Glomerular endothelial cell (primary cell): ENCODE results near the gene C1QL2. TPM values are rescaled to one million over a fixed set of nuclear protein-coding genes. Genes with fewer than 3 reads are reported as not detected.

ENCODE experiments used
- DNase-seq: peaks from one replicate; pipeline ENCODE4 v3.0.0-alpha.2; 2011; ENCODE audit warnings: low read depth, low spot score; ENCODE audit errors: extremely low read depth
- total RNA-seq: library from RNA; depleted of rRNA; stranded (reverse); fragments of >200 nt; gene quantifications from 2 replicates; pipeline ENCODE4 v1.2.3, GENCODE V29; 2015

C1QL2 gene
- total RNA-seq, 1 donor from 2014 or later, result not detected

DNA sequence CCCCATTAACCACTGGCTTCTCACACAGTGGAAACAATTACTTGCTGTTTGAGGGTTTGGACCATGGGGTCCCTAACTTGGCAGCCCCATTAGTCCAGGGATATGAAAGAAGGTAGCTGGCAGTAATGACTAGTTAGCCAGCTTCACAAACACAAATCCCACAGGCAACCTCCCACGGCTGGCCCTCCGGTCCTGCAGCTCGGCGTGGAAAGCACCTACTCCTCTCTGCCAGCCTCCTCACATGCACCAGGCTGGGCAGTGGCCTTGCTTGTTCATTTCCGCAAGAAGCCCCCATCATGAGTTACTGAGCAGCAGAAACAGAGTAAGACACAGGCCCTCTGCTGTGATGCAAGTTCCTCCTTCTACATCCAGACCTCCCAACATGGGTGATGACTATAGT, 13.7 kb downstream of the C1QL2 start:
- no peak for DNase-seq

DNA sequence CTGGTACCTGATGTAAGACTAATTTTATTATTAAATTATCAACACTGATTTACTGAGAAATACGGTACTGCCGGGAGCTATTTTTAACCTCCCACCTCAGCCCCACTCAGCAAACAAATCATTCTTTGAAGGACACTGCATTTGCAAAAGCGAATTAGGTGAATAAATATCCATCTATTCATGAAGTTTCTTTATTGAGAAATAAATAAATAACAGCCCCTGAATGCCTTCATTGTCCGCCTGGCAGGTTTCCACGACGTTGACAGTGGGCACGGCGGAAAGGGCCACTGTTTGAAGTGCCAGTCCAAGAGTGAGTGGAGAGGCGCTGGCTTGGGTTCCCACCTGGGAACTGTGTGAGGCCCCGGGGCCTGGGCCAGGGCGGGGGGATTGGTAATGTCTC, 15.7 kb downstream of the C1QL2 start:
- no peak for DNase-seq

GRCh38 chr2:119137502-119137901, 21.0 kb downstream of the C1QL2 start:
- no peak for DNase-seq

GRCh38 chr2:119136872-119137271, 21.7 kb downstream of the C1QL2 start:
- DNase-seq, result no peak

- no peak for DNase-seq
These were observed 22.5 kb downstream of the C1QL2 start for GRCh38 chr2:119136093-119136492.

DNA sequence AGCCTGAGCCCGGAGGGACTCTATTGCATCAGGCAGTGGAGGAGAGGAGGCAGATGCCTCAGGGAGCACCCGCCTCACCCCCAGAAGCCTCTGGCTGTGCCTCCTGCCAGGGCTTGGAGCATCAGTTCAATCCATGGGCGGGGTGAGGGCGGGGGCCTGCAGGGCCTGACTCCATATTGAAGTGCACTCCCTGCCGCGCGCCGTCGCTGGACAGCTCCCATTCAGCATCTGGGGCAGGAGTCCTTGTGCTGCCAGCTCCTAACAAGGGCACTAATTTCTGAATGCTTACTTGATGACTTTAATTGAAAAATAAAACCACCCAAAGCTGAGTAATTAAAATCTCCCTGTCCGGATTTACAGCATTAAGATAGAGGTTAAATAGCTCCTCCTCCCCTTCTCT, 23.8 kb downstream of the C1QL2 start:
- DNase-seq, result no peak

- no peak for DNase-seq
These were observed 31.9 kb downstream of the C1QL2 start for GRCh38 chr2:119126650-119127049.

GRCh38 chr2:119123389-119123788, 35.2 kb downstream of the C1QL2 start:
- no peak for DNase-seq

- no peak for DNase-seq
These were observed 35.9 kb downstream of the C1QL2 start for GRCh38 chr2:119122663-119123062.

DNA sequence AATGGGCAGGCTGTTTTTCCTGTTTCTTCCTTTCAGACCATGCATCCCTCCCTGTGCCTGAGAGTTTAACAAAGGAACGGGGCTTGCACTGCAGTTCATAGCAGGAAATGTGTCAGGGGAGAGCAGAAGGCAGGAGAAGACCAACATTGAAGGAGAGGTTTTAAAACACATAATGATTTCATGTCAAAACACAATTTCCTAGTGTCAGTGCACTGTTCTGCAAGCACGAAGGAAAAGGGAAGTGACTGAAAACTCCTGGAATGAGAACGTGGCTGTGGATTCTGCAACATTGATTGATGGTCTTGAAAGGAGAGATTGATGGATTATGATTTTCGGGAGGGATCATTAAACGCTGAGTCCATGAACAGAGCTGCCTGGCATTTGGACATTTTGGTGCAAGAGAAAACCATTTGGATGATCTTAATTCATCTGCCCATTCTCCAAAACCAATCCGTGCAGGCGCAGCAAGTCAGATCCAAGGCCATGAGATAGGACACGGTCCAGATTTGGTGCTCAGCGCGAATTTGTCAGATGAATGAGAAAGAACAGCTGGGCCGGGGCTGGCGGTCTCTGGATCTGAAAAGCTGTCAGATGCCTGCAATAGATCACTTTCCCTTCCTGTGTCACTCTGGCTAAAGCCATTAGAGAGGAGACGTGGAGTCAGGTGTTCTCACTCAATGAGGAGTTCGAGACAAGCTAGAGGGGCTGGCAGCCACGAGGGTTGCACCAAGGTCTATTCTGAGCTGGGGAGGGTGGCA, 38.4 kb downstream of the C1QL2 start:
- no peak for DNase-seq

- no peak for DNase-seq
These were observed 39.3 kb downstream of the C1QL2 start for GRCh38 chr2:119119076-119119785.

DNA sequence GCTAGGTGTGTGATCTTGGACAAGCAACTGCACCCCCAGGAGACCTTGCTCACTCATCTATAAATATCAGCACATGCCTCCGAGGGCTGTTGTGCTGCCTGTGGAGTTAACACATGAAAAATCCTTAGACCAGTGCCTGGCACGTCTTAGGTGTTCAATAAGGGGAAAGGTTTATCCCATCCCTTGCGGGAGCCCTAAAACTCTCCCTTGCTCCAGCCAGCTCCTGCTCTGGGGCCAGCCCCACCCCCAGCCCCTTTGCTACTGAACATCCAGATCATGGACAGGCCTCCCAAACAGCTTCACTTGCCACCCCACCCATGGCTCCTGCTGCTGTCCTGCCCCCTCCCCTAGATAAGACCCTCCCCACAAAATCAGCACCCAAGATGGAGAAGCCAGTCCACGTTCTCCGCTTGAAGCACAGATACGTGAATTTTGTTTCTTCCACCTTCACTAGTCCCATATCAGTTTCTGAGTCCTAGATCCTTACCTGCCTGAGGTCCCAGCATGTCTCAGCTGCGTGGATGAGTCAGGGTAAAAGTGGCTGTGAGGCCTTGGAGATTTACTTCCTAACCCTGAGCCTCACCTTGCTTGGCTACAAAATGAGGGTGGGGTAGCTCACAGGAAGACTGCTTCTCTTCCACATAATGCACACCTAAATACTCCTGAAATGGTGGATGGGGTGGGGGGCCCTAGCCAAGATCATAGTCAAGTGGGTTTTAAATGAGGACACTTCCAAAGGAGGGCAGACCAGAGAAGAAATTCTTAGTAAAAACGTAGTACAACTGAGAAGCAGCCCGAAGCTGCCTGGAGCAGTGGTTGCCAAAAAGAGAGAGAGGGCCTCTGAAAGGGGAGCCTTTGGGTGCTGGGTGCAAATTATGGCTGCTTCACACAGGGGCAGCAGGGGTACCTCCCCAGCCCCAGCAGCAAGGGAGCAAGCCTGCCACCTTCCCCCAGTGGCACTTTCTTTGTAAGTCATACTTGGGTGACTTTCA, 40.4 kb downstream of the C1QL2 start:
- no peak for DNase-seq

DNA sequence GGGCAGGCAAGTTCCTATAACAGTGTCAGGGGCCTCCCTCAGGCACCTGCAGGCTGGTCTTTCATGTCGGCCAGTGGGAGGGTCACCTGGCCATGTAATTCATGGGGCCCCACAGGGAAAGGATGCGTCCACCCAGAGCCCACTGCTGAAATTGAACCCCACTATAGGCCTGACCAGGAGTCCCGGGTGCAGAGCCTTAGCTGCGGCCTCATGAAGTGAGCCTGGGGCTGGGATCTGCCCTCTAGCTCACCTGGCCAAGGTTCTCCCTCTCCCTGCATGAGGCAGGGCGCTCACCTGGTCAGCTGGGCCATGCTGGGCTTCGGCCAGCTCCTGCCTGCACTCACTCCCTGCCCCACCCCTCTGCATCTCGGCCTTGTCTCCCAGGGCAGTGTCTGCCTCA, 41.1 kb downstream of the C1QL2 start:
- DNase-seq, result no peak

GRCh38 chr2:119116411-119117295, 41.9 kb downstream of the C1QL2 start:
- DNase-seq, result no peak

GRCh38 chr2:119114266-119114665, 44.3 kb downstream of the C1QL2 start:
- DNase-seq, result no peak

GRCh38 chr2:119113489-119113770, 45.1 kb downstream of the C1QL2 start:
- DNase-seq, result no peak

GRCh38 chr2:119112770-119113488, 45.6 kb downstream of the C1QL2 start:
- no peak for DNase-seq

GRCh38 chr2:119112230-119112629, 46.3 kb downstream of the C1QL2 start:
- no peak for DNase-seq

DNA sequence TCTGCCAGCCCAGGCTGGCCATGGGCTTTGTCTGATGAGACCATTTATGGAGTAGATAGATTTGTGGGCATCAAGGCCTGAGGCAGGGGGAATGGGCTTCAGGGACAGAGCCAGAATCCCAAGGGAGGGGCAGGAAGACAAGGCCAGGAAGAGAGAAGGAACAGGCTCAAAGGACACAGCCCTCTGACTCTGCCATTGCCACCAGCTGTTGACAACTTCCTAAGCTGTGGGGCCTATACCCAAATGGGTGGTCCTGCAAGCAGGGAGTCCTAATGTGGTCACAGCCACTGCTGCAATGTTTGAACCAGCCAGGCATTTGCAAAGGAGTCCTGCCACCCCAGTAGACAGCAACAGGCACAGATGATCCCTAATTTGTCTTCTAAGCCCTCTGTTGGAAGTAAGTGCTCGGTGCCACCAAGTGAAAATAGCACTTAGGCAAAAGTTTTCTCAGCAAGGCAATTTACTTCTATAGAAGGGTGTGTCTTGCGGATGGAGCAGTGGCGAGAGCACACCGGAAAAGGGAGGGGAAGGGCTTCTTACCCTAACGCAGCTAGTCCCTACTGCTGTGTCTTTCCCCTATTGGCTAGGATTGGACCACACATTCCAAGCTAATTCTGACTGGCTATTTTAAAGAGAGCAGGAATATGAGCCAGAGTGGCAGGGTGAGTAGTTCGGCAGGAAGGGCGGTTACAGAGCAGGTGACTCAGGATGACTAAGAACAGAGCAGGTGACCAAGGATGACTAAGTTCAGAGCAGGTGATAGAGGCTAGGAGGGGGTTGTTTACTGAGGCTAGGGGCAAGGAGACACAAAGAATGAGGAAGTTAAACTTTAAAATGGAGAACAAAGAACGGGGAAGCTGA, 47.2 kb downstream of the C1QL2 start:
- DNase-seq, result no peak
